Breast epithelium (tissue), 3 donors: ENCODE data around the gene CRYBG3.

ENCODE experiments used
- POLR2A ChIP-seq: fragments of 450-650 bp; IDR thresholded peaks from one replicate; pipeline ENCODE4 v1.6.1; 2016; ENCODE audit warnings: antibody characterized with exemption, mild to moderate bottlenecking, moderate library complexity
- TF ChIP-seq, protein P1 (sequence below), 3 donors: fragments of 450-650 bp; IDR thresholded peaks; one replicate each; pipeline ENCODE4 v1.5.1; 2016 to 2017; ENCODE audit warnings: antibody characterized with exemption in 3 of 3, mild to moderate bottlenecking in 3 of 3, moderate library complexity in 3 of 3

DNA sequence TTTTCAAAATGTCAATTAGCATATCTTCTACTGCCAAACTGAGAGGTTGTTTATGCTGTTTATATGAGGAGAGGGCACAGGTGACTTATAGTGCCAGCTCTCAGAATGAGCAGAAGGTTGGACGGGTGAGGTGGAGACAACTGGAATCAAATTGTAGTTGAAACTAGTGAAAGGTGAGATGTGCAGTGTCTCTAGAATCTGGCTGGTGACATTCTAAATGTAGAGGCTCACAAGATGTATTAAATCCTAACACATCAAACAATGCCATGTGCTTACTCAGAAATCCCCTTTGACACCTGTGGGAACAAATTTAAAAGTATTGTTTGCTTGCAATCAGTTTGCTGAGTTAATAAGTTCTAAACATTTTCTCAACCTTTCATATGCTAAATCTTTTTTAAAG is 40.8 kb downstream of the CRYBG3 start:
- TF ChIP-seq POLR2A = no peak
- TF ChIP-seq, protein P1, sequence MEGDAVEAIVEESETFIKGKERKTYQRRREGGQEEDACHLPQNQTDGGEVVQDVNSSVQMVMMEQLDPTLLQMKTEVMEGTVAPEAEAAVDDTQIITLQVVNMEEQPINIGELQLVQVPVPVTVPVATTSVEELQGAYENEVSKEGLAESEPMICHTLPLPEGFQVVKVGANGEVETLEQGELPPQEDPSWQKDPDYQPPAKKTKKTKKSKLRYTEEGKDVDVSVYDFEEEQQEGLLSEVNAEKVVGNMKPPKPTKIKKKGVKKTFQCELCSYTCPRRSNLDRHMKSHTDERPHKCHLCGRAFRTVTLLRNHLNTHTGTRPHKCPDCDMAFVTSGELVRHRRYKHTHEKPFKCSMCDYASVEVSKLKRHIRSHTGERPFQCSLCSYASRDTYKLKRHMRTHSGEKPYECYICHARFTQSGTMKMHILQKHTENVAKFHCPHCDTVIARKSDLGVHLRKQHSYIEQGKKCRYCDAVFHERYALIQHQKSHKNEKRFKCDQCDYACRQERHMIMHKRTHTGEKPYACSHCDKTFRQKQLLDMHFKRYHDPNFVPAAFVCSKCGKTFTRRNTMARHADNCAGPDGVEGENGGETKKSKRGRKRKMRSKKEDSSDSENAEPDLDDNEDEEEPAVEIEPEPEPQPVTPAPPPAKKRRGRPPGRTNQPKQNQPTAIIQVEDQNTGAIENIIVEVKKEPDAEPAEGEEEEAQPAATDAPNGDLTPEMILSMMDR (IDR thresholded peaks at IDR 0.05) = no peak
